GM18951 (cell line): ENCODE data around the gene ERGIC3.
"Not testable (repeated sequence)": the region's sequence is repeated elsewhere in the genome, so short reads cannot be mapped to it uniquely, and the experiment has no call there.

Source experiments
- POLR2A ChIP-seq: IDR thresholded peaks from 4 replicates; pipeline ENCODE4 v1.6.1; 2011; ENCODE audit warnings: mild to moderate bottlenecking; ENCODE audit not compliant: insufficient read length, insufficient read depth; ENCODE audit errors: extremely low read depth
- in situ Hi-C: fragments of 300-500 bp; cut with MboI; formaldehyde crosslinking; loops from one replicate; pipeline ENCODE4 v1.12.0; 2022; ENCODE audit warnings: low sequenced_read_pairs, mixed read lengths, inconsistent platforms; ENCODE audit not compliant: unreplicated experiment

Gene ERGIC3

DNA sequence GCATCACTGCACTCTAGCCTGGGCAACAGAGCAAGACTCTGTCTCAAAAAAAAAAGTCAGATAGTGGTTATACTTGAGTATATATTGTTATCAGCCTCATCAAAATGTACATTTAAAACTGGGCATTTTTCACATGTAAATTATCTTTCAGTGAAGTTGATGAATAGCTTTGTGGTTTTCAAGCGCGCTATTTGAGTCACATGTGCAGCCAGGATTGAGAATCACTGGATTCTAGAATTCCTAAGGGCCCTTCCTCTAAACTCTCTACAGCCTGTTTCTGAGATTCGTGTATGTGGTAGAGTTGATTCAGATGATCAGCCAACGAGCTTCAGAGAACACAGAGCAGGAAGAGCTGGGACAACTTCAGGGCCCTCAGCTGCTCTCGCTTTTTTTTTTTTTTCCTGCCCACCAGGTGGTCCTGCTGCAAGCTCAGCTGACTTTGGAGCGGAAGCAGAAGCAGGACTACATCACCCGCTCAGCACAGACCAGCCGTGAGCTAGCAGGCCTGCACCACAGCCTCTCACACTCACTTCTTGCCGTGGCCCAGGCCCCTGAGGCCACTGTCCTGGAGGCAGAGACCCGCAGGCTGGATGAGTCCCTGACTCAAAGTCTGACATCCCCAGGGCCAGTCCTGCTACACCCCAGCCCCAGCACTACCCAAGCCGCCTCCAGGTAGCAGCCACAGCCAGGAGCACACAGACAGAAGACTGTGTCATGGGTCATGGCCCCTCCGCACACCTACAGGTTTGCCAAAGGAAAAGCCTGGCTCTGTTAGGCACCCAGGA, 30.7 kb upstream of the ERGIC3 start:
- in situ Hi-C loops, result no loop called here
- TF ChIP-seq POLR2A, result no peak

DNA sequence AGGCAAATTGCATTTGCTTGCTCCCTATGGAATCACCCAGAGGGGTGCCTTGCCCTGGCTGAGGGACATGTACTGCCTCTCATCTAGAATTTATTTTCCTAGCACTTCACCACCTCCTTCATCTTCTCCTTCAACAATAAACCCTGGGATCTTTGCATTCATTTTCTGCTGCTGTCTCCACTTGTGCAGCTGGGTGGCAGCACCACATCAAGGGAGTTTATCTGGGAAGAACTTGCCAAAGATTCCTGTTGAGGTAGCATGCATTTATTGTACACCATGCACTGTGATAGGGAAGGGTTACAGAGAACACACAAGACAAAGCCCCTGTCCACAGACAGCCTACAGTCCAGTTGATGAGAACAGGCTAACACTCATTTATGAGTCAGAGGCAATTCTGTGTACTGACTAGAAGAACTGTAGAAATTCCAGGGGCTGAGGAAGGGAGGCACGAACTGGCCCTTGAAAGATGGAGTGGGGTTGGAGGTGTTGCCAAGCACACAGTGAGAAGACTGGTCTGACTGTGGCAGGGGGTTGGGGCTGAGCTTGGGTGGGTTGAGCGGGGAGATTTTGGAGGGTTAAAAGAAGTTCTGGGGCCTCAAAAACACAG, 30.0 kb upstream of the ERGIC3 start:
- in situ Hi-C loops, result no loop called here
- TF ChIP-seq POLR2A, result no peak

DNA sequence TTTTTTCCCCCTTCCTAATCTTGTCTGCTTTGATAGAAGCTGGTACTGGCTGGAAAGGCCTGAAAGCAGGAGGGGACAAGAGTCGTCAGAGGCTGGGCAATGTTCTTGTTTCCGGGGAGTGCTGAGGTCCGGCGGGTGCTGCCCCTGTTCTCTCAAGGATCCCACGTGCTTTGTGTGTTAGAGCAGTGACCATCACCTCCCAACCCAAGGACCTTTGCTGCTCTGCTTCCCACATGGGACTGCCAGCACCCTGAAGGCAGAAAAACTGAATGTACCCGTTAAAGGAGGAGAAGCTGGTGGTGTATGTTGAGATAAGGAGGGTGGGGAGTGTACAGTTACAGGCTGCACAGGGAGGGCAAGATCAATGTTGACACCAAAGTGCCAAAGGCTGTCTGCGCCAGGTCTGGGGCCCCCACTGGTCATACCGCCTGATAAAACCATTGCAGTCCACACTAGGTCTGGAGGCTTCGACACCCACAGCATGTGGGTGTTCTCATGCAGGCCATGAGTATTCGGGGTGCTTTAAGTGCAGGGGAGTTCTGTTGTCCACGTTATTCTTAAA, 27.4 kb upstream of the ERGIC3 start:
- in situ Hi-C loops, result no loop called here
- TF ChIP-seq POLR2A, result no peak

DNA sequence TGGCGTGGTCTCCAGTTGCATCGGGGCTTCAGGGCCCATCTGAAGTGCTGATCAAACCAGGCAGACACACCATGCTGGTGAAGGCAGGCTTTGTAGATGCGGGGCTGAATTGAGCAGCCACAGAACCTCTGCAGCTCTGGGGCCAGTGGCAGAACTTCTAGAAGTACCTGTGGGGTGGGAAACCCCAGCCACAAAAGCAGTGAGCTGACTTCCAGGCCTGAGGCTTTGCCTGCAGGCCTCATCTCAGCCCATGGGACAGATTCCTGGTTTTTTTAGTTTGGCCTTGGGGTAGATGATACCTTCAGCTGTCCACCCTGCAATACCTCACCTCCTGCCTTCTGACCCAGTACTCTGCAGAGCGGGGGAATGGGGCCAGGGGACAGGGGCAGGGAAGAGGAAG, 26.5 kb upstream of the ERGIC3 start:
- TF ChIP-seq POLR2A, result no peak
- in situ Hi-C loops, result no loop called here

DNA sequence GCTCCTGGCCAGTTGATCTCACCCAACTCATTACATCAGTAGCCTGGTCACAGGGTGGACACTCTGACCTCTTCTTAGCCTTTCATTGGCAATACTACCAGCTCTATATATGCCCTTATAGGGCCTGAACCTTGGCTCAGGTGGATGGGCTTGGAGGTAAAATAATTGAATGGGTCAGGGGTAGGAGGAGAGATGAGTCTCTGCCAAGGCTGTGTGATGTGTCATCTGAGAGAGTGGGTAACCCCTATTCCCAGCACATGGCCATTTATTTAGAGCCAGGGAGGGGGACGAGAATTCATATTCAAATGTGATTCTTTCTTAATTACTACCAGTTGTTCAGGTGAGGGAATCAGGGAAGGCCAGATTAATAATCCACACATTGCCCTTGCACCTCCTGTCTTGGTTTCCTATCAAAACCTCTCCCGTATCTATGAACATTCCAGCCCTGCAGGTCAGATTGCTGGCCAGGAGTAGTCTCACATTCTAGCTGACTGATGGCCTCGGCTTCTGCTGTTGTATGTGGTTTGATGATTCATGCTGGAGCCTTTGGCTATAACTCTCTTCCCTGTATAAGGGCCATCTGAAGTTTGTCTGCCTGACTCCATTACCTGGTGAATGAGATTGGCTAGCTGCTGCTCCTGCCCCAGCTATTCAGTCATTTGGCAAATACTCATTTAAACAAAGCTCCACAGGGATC, 25.8 kb upstream of the ERGIC3 start:
- no peak for TF ChIP-seq POLR2A
- in situ Hi-C loops, result no loop called here

DNA sequence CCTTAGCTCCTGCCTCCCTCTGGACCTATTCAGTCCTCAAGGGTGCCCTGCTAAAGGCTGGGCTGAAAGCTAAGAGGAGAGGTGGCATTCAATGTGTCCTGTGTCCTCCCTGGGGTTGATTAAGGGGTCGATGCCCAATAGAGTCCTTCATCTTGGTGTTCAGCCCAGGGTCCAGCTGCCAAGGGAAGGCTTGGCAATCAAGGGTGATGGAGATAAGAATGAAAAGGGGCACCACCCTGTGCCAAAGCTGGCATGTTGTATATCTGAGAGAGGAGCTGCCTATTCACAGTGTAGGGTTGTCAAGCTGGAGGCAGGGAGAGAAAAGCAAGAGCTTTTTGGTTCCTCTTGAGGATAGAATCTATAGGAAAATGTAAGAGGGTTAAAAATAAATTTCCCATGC, 24.8 kb upstream of the ERGIC3 start:
- in situ Hi-C loops, result no loop called here
- no peak for TF ChIP-seq POLR2A

DNA sequence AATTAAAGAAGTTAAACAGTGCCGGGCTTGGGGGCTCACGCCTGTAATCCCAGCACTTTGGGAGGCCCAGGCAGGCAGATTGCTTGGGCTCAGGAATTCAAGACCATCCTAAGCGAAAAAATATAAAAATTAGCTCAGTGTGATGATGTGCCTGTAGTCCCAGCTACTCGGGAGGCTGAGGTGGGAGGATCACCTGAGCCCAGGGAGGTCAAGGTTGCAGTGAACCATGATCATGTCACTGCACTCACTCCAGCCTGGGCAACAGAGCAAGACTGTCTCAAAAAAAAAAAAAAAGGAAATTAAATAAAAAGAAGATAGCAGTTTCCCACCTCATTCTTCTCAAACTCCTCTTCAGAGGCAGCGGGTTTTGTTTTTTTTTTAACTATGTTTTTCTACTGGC, 24.1 kb upstream of the ERGIC3 start:
- in situ Hi-C loops, result not testable (repeated sequence)

DNA sequence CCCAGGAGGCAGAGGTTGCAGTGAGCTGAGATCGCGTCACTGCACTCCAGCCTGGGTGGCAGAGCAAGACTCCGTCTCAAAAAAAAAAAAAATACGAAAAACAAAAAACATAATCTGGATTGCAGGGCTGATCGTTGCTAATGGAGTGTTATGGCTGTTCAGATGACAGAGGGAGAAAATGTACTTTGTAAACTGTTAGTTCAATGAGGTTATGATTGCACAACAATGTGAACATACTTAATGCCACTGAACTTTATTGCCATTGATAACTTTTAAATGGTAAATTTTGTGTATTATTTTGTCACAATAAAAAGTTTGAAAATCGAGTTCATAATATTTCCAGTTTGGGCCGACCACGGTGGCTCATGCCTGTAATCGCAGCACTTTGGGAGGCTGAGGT, 22.9 kb upstream of the ERGIC3 start:
- no peak for TF ChIP-seq POLR2A
- in situ Hi-C loops, result no loop called here

DNA sequence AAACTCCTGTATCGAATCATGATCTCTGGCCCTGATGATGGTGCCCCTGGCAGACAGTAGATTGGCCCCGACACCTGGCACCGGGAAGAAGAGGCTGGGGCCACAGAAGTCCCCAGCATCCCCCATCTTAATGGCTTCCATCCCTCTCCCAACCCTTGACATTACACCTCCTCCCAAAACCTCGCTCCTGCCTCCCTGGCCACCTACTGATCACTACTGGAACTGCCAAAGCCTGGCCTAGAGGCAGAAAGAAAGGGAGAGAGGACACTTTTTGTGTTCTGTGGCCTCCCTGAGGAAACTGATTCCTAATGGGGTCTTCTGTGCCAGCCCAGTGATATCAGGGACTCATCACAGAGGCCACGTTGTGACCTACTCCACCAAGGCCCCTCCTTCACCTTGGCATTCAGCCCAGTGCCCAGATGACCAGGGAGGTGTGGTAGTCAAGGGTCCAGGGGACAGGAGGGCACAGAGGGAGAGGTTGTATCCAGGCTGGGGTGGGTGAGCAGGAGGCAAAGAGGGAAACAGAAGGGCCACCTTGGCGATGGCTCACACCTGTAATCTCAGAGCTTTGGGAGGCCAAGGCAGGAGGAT, 18.5 kb upstream of the ERGIC3 start:
- in situ Hi-C loops, result no loop called here
- no peak for TF ChIP-seq POLR2A

DNA sequence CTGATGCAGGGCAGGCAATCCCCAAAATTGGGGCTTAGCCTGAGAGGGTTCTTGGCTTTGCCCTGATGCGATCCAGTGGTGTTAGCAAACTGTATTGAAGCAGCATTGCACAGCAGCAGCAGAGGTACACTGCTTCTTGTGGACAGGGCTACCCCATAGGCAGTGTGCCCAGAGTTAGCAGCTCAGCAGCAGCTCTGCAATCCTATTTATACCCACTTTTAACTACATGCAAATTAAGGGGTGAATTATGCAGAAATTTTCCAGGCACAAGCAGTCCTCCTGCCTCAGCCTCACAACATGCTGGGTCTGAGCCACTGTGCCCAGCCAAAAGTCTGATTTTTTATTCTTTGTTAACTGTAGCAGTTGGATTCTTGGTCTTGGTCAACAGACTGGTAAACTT, 16.2 kb upstream of the ERGIC3 start:
- TF ChIP-seq POLR2A, result no peak
- in situ Hi-C loops, result no loop called here

DNA sequence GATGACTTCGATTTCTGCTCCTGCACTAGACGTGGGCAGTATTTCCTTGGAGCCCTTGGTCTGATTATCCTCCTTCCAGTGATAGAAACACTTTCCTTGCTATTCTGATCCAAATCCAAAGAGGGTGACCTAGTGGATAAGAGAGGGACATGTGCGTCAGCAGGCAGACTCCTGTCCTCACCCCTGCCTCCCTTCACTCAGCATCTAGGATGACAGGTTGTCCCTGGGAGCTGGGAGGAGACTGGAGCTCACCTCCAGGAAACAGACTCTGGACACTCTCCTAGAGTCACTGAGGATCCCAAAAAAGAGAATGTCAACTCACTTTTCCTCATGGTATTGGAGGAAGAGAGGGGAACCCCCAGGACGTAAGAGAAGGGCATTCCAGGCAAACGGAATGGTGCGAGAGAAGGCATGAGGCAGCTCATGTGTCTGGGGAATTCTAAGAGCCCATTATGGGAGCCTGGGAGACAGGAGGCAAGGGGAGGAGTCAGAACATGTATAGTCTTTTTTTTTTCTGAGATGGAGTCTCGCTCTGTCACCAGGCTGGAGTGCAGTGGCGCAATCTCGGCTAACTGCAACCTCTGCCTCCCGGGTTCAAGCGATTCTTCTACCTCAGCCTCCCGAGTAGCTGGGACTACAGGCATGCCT, 14.6 kb upstream of the ERGIC3 start:
- in situ Hi-C loops, result no loop called here
- no peak for TF ChIP-seq POLR2A

DNA sequence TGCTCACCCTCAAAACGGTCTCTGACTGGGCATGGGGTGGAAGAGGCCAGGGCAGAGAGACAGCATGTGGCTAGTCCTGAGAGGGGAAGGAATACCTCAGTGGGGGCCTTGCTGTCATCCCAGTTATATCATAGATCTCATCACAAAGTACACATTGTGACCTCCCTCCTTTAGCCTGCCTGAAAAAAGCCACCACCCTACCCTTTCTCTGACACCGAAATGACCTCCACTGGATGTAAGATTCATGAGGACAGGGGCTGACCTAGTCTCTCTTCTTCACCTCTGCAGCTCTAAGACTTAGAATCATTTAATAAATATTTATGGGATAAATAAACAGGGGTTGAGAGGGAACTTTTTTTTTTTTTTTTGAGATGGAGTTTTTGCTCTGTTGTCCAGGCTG, 12.3 kb upstream of the ERGIC3 start, which contains the start of gene C20orf173:
Gene C20orf173, minus strand, starts transcription at position 101 of the 400 bp plus-strand sequence. CDS start 279 bp downstream, outside the sequence.
- in situ Hi-C loops, result no loop called here
- TF ChIP-seq POLR2A, result no peak

DNA sequence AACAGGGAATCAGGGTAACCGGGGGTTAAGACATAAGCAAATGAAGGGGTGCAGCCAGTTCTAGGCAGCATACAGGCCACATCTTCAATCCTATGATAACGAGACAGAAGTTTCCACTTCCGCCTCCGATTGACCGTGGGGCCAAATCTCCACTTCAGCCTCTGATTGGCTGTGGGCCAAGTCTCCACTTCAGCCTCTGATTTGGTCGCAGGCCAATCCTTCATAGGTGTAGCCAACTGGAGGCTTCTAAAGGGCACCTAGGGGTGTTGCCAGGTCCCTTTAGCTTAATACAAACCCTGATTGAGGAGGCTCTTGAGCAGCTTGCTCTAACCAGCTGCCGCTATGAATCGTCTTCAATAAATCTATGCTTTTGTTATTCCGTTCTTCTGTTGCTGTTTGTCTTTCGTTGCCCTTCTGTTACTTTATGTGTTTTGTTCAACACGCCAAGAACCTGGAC, 2.1 kb upstream of the ERGIC3 start:
- peak; percentile 52 for TF ChIP-seq POLR2A
- in situ Hi-C loops, result no loop called here
